ENCODE measurements around the gene LAMB1.

GRCh38 chr7:108034586-108034985 lies 31.6 kb upstream of the LAMB1 start:
- TF ChIP-seq KLF13 (CRISPR knock-in tag; IDR thresholded peaks at IDR 0.05) (no peak), JDP2 (CRISPR knock-in tag; IDR thresholded peaks at IDR 0.05; ENCODE audit: borderline replicate concordance) (no peak), TAF1 (CRISPR knock-in tag; IDR thresholded peaks at IDR 0.05) (no peak), ELF4 (CRISPR knock-in tag; IDR thresholded peaks at IDR 0.05; ENCODE audit: borderline replicate concordance) (no peak)

Data from HepG2 (cell line).